H1 (cell line): ENCODE data around the gene FSTL4. TPM values are rescaled to one million over a fixed set of nuclear protein-coding genes. Genes with fewer than 3 reads are reported as not detected.

ENCODE experiments used
- BRCA1 ChIP-seq: IDR thresholded peaks from 2 replicates; pipeline ENCODE4 v1.6.1; 2012; ENCODE audit warnings: low read depth, low read length, improper control_type of control experiment
- HDAC6 ChIP-seq: IDR thresholded peaks from one replicate; pipeline ENCODE4 v1.7.1; 2012; ENCODE audit warnings: low read depth, mild to moderate bottlenecking, inconsistent platforms, low read length, moderate library complexity
- PHF8 ChIP-seq: fragments of 200-600 bp; sonication (generic); conservative IDR thresholded peaks from 2 replicates; pipeline ENCODE4 v1.7.1; 2012; ENCODE audit warnings: low read depth, mild to moderate bottlenecking, inconsistent platforms, low read length, moderate library complexity
- POLR2A ChIP-seq, 2 experiments: IDR thresholded peaks; 1 replicate in 1 of 2; 2 replicates in 1 of 2; pipeline ENCODE4 v1.6.1; 2011; ENCODE audit warnings: low read depth in 2 of 2, low read length in 2 of 2, mild to moderate bottlenecking in 2 of 2; ENCODE audit errors: control extremely low read depth in 1 of 2
- SP1 ChIP-seq: IDR thresholded peaks from 2 replicates; pipeline ENCODE4 v1.6.1; 2011; ENCODE audit warnings: low read depth, low read length
- SRF ChIP-seq: IDR thresholded peaks from 2 replicates; pipeline ENCODE4 v1.6.1; 2011; ENCODE audit warnings: mild to moderate bottlenecking, low read depth, low read length, moderate library complexity
- TAF7 ChIP-seq: optimal IDR thresholded peaks from 2 replicates; pipeline ENCODE3; 2011; ENCODE audit warnings: low read depth, mild to moderate bottlenecking, inconsistent platforms, low read length, moderate library complexity, borderline replicate concordance
- polyA plus RNA-seq, 7 experiments: library from polyadenylated mRNA; depleted of rRNA in 3 of 7; stranded (reverse) in 5 of 7; unstranded in 2 of 7; fragments of >200 nt in 5 of 7; fragments of 200-250 nt in 2 of 7; gene quantifications; 1 replicate in 5 of 7; 2 replicates in 1 of 7; 4 replicates in 1 of 7; pipeline versions ENCODE4 v1.2.1 to v1.2.3, GENCODE V29; 2011 to 2013; ENCODE audit warnings: missing spikeins in 2 of 7, mixed read lengths in 2 of 7
- total RNA-seq: library from RNA; stranded (reverse); fragmentation: NEBNext Ultra II Directional; extraction: Animal tissue kit (Norgen Biotek cat#: 25700); gene quantifications from 2 replicates; pipeline ENCODE4 v1.2.1, GENCODE V29; 2021
- TF ChIP-seq, protein P1 (sequence below): IDR thresholded peaks from 2 replicates; pipeline ENCODE4 v1.6.1; 2012; ENCODE audit warnings: low read length, inconsistent platforms
- TF ChIP-seq, protein P2 (sequence below): IDR thresholded peaks from 2 replicates; pipeline ENCODE4 v1.6.1; 2011; ENCODE audit warnings: low read length, improper control_type of control experiment
- TF ChIP-seq, protein P3 (sequence below): IDR thresholded peaks from 2 replicates; pipeline ENCODE4 v1.6.1; 2011; ENCODE audit warnings: low read depth, mild to moderate bottlenecking, low read length; ENCODE audit not compliant: insufficient read depth

FSTL4 gene
- total and polyA plus RNA-seq, 2 of the 8 experiments (the other 6 are each of a cell fraction or from before 2014, with no cell fraction given): 3.1 to 4.1 TPM

DNA sequence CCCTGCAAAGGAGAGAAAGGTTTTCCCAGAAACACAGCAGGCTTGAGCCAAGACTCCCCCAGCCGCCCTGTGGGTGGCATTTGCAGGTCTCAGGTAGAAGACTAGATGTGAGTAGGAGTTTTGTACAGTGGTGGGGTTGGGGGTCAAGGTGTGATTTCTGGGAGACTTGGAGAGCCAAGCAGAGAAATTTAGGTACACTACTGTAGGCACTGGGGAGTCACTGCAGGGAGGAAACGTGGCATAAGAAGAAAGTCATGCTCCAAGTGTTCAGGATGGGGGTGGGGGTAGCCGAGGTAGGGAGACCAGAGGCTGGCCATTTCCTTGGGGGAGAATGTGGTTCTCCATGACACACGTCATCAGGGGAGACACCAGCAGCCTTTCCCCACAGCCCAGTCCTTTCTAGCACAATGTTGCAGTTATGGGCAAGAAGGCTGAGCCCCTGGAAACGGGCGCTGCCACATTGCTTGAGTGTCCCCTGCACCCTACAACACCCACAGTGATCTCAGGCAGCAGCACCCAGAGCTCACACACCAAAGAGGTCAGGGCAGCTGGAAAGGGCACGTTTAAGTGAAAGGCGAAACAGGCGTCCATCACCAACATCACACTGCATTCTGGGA lies 210.5 kb downstream of the FSTL4 start (continued):
- TF ChIP-seq, protein P1, sequence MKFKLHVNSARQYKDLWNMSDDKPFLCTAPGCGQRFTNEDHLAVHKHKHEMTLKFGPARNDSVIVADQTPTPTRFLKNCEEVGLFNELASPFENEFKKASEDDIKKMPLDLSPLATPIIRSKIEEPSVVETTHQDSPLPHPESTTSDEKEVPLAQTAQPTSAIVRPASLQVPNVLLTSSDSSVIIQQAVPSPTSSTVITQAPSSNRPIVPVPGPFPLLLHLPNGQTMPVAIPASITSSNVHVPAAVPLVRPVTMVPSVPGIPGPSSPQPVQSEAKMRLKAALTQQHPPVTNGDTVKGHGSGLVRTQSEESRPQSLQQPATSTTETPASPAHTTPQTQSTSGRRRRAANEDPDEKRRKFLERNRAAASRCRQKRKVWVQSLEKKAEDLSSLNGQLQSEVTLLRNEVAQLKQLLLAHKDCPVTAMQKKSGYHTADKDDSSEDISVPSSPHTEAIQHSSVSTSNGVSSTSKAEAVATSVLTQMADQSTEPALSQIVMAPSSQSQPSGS: no peak
- TF ChIP-seq HDAC6 (no peak), BRCA1 (no peak), SP1 (no peak), SRF (no peak), POLR2A (IDR thresholded peaks at IDR 0.05; ENCODE audit: control extremely low read depth in 1 of 2, low read depth in 2 of 2, low read length in 2 of 2) (no peak), PHF8 (no peak), TAF7 (no peak)
- TF ChIP-seq, protein P2, sequence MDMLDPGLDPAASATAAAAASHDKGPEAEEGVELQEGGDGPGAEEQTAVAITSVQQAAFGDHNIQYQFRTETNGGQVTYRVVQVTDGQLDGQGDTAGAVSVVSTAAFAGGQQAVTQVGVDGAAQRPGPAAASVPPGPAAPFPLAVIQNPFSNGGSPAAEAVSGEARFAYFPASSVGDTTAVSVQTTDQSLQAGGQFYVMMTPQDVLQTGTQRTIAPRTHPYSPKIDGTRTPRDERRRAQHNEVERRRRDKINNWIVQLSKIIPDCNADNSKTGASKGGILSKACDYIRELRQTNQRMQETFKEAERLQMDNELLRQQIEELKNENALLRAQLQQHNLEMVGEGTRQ: no peak
- TF ChIP-seq, protein P3, sequence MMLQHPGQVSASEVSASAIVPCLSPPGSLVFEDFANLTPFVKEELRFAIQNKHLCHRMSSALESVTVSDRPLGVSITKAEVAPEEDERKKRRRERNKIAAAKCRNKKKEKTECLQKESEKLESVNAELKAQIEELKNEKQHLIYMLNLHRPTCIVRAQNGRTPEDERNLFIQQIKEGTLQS: no peak
